Activated CD8-positive, alpha-beta memory T cell treated with anti-CD3 and anti-CD28 coated beads, Interleukin-2, amount 50 U/mL, for 24 hours (primary cell): ENCODE data around the gene PTPRM.

Source experiments
- DNase-seq: peaks from one replicate; pipeline ENCODE4 v3.0.0-alpha.2; 2020; ENCODE audit errors: extremely low read depth

Gene PTPRM

DNA sequence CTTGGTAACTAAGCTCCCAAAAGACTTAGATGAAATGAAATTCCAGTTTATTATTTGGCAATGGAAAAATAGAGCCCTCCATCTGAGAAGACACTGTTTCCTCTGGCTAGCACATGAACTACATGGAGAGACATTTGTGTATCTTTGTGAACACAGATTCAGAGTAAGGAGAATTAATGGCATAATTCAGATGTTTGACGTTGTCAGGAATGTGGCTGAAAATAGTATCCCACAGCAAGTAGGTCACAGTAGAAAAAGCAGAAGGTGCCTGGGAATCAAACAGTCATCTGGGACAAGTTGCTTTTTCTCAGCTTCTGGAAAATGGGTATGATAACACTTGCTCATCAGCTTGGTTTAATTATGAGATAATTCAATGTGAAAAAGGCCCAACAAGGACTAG is 288.6 kb downstream of the PTPRM start:
- no peak for DNase-seq

DNA sequence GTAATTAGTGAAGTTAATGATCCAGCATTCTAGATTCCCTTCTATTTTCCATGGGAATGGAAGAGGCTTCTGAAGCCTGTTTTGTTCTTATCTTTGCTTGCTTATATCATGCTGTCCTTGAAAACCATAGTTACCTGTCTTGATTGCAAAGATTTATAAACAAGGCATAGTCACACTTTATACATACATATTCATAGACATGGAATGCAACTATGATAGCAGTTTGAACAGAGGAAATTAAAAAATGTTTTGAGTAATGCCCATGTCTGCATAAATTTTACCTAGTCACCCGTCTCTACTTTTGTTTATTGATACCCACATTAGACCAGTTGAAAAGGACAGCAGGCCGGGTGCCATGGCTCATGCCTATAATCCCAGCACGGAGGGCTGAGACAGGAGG is 289.0 kb downstream of the PTPRM start:
- DNase-seq, result no peak

DNA sequence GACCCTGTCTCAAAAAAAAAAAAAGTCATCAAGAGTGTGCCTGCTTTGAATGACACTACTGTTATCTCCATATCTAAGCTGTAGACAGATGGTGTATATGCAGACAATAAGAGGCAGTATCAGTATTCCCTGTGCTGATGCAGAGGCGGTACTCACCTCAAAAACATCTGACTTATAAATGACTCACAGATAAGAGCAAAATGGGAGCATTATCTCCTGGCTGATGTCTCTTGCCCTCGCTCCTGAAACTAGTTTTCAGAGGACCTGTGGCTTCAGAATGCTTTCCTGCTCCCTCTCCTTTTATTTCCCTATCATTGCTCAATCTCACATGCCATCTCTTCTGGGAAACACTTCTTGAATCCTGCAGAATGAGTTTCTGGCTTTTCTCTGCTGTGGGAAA is 289.6 kb downstream of the PTPRM start:
- DNase-seq, result no peak

DNA sequence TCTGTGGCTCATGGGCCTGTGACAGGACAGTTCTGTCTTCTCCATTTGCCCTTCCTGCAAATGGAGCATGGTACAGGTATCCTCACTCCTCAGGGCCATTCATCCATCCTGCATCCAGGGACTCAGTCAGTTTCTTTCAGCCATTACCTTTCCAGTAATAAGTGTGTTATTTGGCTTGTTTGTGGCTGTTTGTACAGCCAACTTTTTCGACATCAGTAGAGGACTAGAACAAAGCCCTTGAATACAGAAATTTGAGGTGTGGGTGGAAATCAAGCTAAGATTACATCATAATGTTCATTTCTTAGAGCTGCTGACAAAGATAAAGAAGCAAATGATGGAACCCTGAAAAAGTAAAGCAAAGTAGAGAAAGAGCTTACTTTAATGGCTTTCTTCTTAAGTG is 290.4 kb downstream of the PTPRM start:
- DNase-seq, result no peak

DNA sequence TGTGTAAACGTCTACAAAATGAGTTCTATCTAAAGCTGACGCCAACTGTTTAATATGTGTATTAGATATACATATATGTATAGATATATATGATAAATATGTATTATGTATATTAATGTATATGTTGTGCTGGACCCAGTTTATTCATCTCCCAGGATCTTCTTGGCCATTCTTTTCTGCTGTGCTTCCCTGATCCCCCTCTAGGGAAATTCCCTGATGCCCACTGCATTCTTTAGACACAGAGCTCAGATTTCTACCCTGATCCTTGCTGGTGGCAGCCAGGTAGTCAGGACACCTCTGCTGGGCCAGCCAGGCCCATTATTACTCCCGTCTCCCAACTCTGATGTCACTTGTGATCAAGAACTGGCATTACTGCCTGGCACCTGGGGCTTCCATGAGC is 292.0 kb downstream of the PTPRM start:
- no peak for DNase-seq

DNA sequence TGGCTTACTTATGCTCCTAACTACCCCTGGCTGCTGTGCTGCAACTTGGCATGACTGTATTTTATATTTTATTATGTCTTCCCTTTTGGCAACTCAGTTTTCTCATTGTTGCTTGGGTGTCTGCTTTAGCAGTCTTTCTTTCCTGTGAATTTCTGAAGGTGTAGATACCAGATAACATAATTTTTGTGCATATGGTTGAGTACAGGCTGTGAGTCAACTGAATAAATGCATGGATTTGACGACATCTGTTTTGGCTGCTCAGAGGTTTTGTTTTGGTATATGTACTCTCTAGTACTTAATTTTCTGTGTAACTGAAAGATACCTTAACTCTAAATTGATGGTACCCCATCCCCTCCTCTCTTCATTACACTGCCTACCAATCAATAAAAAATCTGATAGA is 303.1 kb downstream of the PTPRM start:
- DNase-seq, result no peak

DNA sequence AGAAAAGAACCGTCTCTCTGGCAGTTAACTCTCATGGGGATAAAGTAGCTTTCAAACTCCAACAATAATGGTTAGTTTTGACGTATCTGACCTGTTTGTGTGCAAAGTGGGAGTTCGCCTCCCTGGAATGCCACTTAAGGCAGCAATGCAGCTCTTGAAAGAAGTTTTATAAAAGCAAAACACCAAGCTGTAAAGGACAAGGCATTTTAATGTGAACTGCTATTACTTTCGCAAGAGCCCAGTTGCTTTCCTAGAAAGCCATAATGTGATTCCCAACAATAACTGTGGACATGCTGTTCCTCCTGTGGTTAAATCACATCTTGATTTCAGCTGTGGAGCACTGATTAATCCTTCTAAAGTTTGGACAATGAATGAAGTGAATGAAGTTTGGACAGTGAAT is 303.7 kb downstream of the PTPRM start:
- no peak for DNase-seq

DNA sequence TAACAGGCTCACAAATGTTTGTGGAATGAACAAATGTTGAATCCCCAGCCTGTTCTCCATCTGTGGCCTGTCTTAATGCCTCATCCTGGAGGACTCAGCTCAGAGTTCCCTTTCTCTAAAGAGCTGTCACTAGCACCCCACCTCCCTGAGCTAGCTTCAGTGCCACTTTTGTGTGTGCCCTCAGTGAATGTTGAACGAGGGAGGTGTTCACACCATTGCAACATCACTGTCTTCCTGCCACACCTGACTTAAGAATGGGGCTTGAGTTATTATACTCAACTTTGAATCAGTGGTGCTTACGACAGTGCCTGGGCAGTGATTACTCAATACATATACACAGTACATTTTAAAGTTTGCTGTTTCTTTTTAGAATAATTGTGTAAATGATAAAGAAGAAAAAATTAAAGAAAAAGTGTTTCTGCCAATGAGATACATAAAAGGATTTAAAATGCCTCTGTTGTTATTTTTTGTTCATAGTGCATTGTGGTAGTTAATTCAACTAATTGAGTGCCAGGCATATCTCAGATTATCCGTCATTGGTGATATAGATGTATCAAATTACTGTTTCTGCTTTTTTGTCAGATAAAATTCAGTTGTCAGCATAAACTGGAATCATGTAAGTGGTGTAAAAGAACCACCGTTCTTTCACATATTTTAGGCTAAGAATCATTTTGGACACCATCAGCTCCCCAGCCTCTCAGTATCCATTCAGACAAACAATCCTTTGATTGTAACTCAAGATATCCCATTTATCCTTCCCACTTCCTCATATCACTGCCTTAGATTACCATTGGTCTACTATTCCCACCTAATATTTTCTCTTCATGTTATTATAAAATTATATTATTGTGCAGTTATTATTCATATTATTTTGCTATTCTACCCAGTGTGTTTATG is 304.7 kb downstream of the PTPRM start:
- DNase-seq, result no peak

DNA sequence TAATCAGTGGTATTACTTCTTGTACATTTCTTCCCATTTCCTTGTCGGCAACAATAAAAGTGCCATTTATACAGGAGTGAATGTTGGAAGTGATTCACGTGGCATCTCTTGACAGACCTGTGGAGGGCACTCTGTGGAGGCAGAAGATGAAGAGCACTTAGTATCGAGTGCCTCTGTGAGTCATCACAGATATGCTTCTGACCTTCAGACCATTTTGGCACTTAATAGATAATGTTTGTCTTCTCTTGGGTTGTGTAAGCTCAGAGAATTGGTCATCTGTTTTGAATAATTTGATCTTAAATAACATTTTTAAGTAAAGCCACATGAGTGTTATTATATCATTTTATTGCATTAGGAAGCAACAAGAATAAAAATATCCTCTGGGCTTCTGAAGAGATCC is 305.5 kb downstream of the PTPRM start:
- no peak for DNase-seq

DNA sequence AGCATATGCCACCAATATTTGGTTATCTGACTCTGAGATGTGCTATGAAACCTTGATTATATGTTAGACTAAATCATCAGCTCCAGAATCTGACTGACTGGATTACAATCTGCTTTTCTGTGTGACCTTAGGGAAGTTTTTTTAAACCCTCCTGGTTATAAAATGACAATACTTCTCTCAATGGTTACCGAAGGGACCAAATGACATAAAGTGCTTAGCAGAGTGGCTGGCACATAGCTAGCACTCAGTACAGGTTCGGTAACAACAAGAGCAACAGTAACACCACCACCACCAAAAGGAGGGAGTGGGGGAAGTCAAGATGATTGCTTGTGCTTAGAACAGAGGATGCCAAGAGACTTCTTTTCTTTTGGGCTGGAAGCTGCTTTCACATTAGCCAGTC is 306.2 kb downstream of the PTPRM start:
- no peak for DNase-seq

DNA sequence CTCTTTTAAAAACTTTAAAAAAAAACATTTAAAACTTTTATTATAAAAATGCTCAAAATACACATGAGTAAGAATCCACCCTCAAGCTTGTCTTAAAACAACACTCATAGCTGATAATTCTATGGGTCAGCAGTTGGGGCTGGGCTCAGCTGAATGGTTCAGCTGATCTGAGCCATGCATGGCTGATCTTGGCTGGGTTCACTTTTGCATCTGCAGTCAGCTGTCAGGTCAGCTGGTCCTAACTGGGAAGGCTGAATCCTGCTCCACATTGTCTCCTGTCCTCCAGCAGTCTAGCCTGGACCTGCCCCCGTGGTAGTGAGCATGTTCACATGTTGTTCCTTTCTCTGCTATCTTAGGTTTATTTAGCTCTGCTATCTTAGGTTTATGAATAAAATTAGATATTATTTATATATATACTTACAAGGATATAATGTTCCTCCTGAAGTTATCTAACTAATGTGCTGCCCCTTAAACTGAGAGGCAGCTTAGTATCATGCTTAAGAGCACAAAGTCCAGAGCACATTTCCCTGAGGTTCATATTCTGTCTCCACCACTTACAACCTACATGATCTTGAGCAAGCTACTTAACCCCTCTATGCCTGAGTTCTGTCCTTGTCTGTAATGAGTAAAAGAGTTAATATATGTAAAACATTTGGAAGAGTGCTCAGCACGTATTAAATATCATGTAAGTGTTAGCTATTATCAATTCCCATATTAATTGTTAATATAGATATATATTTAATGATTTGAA is 309.4 kb downstream of the PTPRM start:
- DNase-seq, result no peak

DNA sequence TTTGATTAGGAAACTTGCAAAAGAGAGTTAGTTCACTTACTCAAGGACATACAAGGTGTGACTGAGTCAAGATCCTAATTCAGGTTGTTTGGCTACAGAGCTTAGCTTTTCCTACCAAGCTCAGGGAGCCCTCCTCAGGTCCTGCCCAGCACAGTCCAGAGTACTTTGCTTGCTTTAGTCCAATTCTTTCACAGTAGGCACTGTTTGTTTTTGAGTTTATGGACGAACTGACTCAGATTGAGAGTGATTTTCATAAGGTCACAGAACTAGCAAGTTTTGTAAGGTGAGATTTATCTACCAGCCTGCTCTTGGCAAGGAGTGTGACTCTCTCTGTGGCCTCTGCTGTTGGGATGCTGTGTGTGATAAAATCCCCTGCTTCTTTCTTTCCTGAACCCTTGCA is 310.5 kb downstream of the PTPRM start:
- no peak for DNase-seq

DNA sequence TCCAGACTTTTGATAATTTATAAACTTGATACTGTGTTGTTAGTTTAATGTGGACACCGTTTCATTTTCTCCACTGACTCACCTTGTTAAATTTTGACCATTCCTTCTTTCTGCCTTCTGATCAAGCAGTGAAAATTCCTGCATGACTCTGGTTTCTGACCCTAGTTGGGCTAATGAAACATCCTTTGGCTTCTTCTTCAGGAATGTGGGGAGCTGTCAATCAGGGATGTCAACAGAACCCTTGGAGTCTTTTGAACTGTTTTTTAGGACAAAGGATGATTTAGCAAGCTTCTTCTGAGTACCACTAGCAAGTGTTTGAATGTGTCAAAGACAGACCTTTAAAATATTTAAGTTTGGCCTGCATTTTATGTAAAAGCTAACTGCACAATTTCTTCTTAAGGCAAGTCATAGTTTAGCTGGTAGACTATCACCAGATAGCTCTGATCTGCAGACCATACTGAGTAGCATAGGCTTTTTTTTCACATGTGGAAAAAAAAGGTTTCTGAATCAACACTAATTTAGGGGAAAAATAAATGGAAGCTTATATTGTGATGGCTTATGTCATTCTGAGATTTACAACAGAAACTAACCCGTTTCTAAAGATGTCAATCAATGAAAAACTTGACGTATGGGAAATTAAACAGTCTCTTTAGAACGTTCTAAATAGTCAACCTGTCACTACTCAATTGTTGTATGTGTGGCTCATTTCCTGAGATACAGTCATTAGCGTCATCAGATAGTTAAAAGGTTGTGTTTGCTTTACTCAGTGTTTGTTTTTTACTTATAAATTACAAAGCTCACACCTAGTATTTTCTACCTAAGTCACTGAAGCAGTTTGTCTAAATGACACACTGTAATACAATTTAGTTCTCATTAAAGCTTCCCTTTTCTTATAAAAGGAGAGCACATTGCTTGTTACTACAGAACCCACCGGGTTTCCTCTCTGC is 311.4 kb downstream of the PTPRM start:
- DNase-seq, result no peak

DNA sequence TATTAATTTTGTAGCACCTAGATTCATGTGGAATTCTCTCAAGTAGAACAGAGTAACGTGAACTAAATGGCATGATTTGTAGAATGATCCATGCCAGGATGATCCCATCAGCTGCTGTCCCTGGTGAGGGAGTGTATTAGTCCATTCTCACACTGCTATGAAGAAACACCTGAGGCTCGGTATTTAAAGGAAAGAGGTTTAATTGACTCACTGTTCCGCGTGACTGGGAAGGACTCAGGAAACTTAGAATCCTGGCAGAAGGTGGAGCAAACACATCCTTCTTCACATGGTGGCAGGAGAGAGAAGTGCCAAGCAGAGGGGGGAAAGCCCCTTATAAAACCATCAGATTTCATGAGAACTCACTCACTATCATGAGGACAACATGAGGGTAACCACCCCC is 312.6 kb downstream of the PTPRM start:
- DNase-seq, result no peak

DNA sequence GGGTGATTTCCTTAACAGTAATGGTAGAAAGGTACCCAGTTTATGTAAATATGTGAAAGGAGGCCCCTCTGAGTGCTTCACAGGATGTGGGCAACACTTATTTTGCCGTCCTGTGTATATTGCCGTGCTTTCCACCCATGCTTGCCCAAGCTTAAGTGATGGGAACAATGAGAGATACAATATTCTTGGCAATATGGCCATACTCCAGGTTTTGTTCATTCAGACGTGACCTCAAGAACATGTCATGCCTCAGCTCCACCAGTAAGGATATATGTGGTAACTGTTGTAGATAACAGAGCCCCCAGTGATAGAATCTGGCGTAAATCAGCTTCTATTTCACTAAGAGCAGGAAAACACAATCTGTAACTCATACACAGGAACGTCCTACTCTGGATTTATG is 318.7 kb downstream of the PTPRM start:
- no peak for DNase-seq

DNA sequence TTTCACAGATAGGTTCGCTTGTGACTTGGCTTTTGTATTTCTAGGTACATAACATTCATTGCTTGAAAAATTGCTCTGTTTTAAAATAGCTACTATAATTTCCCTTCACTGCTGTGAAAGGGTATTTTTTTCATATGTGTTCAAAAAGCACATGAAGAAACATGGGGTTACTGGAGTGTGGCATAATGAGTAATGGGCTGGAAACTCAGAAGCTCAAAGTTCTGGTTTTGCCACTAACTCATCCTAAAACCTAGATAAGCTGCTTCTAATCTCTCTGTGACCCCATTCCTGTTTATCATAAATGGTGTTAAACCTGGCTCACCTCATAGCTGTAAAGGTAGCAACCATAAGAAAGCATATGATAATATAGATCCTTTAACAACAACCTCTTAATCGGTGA is 319.3 kb downstream of the PTPRM start:
- DNase-seq, result no peak

DNA sequence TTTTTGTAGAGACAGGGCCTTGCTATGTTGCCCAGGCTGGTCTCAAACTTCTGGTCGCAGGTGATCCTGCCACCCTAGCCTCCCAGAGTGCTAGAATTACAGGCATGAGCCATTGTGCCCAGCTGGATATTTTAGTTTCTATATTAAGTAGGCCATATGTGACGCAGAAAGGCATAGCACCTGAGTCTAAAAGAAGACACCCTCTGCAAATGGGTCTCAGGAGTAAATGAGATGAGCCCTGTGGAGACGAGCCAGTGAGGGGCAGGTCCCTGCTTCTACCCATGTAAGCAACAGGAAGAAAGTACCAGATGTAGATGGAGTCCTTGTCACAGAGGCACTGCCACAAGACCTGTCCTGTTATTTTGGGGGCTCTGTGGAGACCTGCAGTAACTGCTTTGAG is 322.4 kb downstream of the PTPRM start:
- no peak for DNase-seq

DNA sequence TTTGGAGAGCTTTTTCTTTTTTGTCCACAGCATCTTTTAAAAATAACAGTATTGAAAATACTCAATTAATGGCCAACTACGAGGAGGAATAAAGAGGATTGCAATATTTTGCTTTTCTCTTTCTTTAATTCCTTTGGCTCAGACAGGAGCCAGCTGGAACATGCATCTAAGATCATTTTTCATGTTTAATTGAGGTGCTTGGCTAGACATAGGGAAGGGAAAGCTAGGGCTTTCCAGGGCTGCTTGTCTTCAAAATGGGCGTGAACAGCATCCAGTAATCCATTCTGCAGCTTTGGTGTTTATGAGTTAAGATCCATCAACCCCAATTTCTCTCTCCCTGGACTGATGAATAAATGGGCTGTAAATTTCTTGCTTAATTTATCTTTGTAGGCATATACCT is 323.0 kb downstream of the PTPRM start:
- no peak for DNase-seq

DNA sequence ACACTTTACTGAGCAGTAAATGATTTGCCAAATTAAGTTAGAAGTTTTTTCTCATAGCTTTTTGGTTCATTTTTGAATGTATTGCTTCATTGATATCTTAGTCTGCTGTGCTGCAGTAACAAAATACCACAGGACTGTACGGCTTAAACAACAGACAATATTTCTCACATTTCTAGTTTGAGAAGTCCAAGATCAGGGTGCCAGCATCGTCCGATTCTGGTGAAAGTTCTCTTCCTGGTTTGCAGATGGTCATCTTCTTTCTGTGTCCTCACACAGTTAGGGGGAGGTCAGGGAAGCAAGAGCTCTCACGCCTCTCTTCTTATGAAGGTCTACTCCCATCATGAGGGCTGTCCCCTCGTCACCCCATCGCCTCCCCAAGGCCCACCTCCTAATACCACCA is 325.4 kb downstream of the PTPRM start:
- DNase-seq, result no peak

DNA sequence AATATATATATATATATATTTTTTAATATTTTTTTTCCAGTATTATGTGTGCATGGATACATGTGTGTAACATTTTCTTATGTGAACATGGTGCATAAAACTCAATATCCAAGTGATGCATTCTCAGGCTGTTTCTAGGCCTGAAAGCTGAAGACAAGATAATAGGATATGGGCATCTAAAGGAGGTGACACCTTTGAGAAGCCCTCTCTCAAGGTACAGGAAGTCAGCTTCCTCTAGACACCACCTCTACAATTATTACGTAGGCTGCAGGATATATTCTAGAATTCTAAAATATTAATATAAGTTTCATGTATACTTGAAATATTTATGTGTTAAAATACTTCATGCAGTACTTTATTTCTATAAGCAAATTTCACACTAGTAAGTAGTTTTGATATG is 327.5 kb downstream of the PTPRM start:
- DNase-seq, result no peak

DNA sequence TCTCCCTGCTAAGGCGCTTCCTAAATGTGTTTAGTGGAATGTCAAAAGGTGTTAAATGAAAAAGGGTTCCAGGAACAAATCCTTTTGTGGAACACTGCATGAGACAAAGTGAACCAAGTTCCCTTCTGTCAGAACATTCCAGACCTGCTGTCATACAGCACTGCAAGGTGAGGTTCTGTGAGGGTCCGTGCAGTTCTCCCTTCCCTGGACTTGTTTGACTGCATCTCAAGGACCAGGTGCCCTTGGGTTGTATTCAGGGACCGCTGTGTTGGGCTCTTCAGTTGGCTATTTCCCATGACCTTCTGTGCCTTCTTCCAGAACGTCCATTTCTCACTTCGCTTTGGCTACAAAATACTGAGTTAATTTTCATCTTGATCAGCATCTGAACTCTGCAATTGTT is 328.2 kb downstream of the PTPRM start:
- DNase-seq, result no peak

DNA sequence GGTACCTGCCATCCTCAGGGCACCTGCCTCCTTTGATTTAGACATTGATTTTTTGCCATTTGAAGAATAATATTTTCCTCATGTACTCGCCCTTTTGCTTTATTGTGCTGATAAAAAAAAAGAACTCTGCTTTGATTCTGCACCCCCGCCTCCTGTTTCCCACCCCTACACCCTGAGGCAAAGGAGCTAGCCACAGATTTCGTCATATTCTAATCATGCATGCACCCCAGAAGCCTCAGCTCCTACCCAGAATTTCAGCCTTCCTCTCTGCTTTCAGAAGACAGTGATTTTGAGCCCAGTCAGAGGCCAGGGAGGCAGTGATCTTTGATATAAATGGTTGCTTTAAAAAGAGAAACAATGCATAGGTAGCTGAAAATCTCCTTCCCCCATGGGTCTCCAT is 329.0 kb downstream of the PTPRM start:
- no peak for DNase-seq
